GM12872 (cell line): ENCODE data around the gene HMHB1.

Source experiments
- CTCF ChIP-seq: IDR thresholded peaks from 3 replicates; pipeline ENCODE4 v1.5.1; 2011; ENCODE audit warnings: low read depth, mild to moderate bottlenecking, low read length, moderate library complexity; ENCODE audit not compliant: insufficient read depth

HMHB1 gene

GRCh38 chr5:143805861-143806260 lies 6.1 kb upstream of the HMHB1 start:
- TF ChIP-seq CTCF: no peak

- no peak for TF ChIP-seq CTCF
Observed at GRCh38 chr5:143806579-143806978, 5.4 kb upstream of the HMHB1 start.

GRCh38 chr5:143807401-143807800 lies 4.6 kb upstream of the HMHB1 start:
- no peak for TF ChIP-seq CTCF

- no peak for TF ChIP-seq CTCF
Observed at GRCh38 chr5:143819716-143820115, 7.8 kb downstream of the HMHB1 start.

- TF ChIP-seq CTCF: no peak
Observed at GRCh38 chr5:143820451-143820850, 8.5 kb downstream of the HMHB1 start.

- TF ChIP-seq CTCF: peak; percentile 92
Observed at GRCh38 chr5:143824851-143825720, 13.1 kb downstream of the HMHB1 start.

- TF ChIP-seq CTCF: no peak
Observed at GRCh38 chr5:143826951-143827444, 15.0 kb downstream of the HMHB1 start.
